SH-SY5Y (cell line): Measurements from ENCODE around the gene SRGAP3.

Experiments
- GATA2 ChIP-seq: IDR thresholded peaks from 2 replicates; pipeline ENCODE4 v1.6.1; 2011; ENCODE audit warnings: mild to moderate bottlenecking, low read depth, low read length
- GATA3 ChIP-seq: IDR thresholded peaks from 2 replicates; pipeline ENCODE4 v1.6.1; 2011; ENCODE audit warnings: low read depth, mild to moderate bottlenecking, low read length, moderate library complexity

GRCh38 chr3:8985411-8985831, 264.0 kb downstream of the SRGAP3 start:
- no peak for TF ChIP-seq GATA2
- TF ChIP-seq GATA3: no peak
